Measurements from ENCODE around the gene SF1. TPM values are rescaled to one million over a fixed set of nuclear protein-coding genes. Genes with fewer than 3 reads are reported as not detected.

The SF1 gene
- total RNA-seq, 1 donor from 2014 or later = 533 TPM

GRCh38 chr11:64718780-64719124 is 59.6 kb downstream of the SF1 start:
- no peak overlapping the region for H3K4me3 Mint-ChIP-seq
- no peak overlapping the region for H3K27ac Mint-ChIP-seq

DNA sequence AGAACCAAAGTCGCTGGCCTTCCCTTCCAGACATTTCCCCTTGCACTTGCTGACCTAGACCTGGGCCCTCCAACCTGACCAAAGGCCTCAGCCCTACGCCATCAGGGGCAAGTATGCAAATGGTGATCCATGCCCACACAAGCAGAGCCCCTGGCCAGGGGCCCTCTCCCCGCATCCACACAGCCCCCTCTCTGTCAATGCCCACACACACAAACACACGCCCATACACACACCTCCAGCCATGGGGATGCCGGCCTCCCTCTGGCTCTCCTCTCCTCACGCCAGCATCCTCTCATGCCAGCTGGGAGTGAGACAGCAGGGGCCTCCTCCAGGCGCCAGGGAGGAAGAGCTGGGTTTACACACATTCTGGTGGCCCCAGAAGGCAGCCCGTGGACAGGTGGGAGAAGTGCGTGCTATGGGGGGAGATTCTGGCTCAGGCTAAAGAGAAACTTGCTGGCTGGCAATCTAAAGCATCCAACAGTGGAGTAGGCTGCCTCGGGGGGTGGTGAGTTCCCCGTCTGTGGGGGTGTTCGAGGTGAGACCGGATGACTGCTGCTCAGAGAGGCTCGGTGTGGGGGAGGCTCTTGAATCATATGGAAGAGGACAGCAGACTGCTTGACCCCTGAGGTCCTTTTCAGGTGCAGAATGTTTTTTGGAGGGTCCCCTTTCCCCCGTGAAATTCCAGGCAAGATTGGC is 60.1 kb downstream of the SF1 start:
- no peaks in the 10 kb centered on the region for H3K36me3 Mint-ChIP-seq
- H3K27me3 Mint-ChIP-seq (ENCODE audit: low read depth) = peaks cover 92% of the 10 kb centered on the region
- H3K27ac Mint-ChIP-seq = no peak overlapping the region
- H3K4me3 Mint-ChIP-seq = no peak overlapping the region
- H3K9me3 Mint-ChIP-seq = no peaks in the 10 kb centered on the region
- no peak for DNase-seq (ENCODE audit: low spot score in 2 of 2, unreplicated experiment in 2 of 2)
- H3K4me1 Mint-ChIP-seq = no peaks in the 10 kb centered on the region
- TF ChIP-seq, protein P1, sequence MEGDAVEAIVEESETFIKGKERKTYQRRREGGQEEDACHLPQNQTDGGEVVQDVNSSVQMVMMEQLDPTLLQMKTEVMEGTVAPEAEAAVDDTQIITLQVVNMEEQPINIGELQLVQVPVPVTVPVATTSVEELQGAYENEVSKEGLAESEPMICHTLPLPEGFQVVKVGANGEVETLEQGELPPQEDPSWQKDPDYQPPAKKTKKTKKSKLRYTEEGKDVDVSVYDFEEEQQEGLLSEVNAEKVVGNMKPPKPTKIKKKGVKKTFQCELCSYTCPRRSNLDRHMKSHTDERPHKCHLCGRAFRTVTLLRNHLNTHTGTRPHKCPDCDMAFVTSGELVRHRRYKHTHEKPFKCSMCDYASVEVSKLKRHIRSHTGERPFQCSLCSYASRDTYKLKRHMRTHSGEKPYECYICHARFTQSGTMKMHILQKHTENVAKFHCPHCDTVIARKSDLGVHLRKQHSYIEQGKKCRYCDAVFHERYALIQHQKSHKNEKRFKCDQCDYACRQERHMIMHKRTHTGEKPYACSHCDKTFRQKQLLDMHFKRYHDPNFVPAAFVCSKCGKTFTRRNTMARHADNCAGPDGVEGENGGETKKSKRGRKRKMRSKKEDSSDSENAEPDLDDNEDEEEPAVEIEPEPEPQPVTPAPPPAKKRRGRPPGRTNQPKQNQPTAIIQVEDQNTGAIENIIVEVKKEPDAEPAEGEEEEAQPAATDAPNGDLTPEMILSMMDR (IDR thresholded peaks at IDR 0.05; ENCODE audit: unreplicated experiment) = no peak

More at GRCh38 chr11:64718780-64719124, 59.6 kb downstream of the SF1 start:
- TF ChIP-seq, protein P1 (IDR thresholded peaks at IDR 0.05; ENCODE audit: unreplicated experiment) = no peak
- Mint-ChIP-seq H3K36me3 (no peaks in the 10 kb centered on the region), H3K4me1 (no peaks in the 10 kb centered on the region), H3K27me3 (ENCODE audit: low read depth) (peaks cover 91% of the 10 kb centered on the region), H3K9me3 (no peaks in the 10 kb centered on the region)
- no peak for DNase-seq (ENCODE audit: low spot score in 2 of 2, unreplicated experiment in 2 of 2)

DNA sequence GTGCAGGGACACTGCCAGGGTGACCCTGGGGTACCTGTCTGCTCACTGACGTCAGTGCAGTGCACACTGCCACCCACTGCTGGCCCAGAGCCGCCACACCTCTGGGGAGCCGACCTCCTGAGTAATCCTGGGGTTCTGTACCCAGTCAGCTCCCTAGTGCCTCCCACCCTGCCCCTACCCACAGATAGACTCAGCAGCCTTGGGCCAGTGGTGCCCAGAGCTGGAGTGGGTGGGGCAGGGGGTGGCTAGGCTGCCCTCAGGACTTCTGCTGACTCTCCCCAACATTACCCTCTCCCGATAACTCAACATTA is 61.1 kb downstream of the SF1 start:
- Mint-ChIP-seq H3K27me3 (ENCODE audit: low read depth) (peaks cover 89% of the 10 kb centered on the region), H3K4me1 (no peaks in the 10 kb centered on the region), H3K9me3 (no peaks in the 10 kb centered on the region), H3K27ac (no peak overlapping the region), H3K36me3 (no peaks in the 10 kb centered on the region), H3K4me3 (no peak overlapping the region)
- no peak for DNase-seq (ENCODE audit: low spot score in 2 of 2, unreplicated experiment in 2 of 2)
- TF ChIP-seq, protein P1 (IDR thresholded peaks at IDR 0.05; ENCODE audit: unreplicated experiment) = no peak

GRCh38 chr11:64716473-64717267 is 61.7 kb downstream of the SF1 start:
- TF ChIP-seq, protein P1 (IDR thresholded peaks at IDR 0.05; ENCODE audit: unreplicated experiment) = no peak
- Mint-ChIP-seq H3K36me3 (no peaks in the 10 kb centered on the region), H3K27ac (no peak overlapping the region), H3K4me1 (peaks cover under 1% of the 10 kb centered on the region), H3K27me3 (ENCODE audit: low read depth) (peaks cover 89% of the 10 kb centered on the region), H3K4me3 (no peak overlapping the region), H3K9me3 (no peaks in the 10 kb centered on the region)
- DNase-seq (ENCODE audit: low spot score in 2 of 2, unreplicated experiment in 2 of 2) = no peak

GRCh38 chr11:64715756-64716472 is 62.4 kb downstream of the SF1 start:
- H3K4me1 Mint-ChIP-seq = peaks cover 5% of the 10 kb centered on the region
- H3K4me3 Mint-ChIP-seq = no peak overlapping the region
- no peaks in the 10 kb centered on the region for H3K9me3 Mint-ChIP-seq
- TF ChIP-seq, protein P1 (IDR thresholded peaks at IDR 0.05; ENCODE audit: unreplicated experiment) = no peak
- no peak for DNase-seq (ENCODE audit: low spot score in 2 of 2, unreplicated experiment in 2 of 2)
- H3K36me3 Mint-ChIP-seq = no peaks in the 10 kb centered on the region
- H3K27ac Mint-ChIP-seq = no peak overlapping the region
- H3K27me3 Mint-ChIP-seq (ENCODE audit: low read depth) = peaks cover 89% of the 10 kb centered on the region
